ENCODE results near the gene HTR1A. TPM values are rescaled to one million over a fixed set of nuclear protein-coding genes. Genes with fewer than 3 reads are reported as not detected.

The HTR1A gene
- total RNA-seq, 1 donor: not detected

DNA sequence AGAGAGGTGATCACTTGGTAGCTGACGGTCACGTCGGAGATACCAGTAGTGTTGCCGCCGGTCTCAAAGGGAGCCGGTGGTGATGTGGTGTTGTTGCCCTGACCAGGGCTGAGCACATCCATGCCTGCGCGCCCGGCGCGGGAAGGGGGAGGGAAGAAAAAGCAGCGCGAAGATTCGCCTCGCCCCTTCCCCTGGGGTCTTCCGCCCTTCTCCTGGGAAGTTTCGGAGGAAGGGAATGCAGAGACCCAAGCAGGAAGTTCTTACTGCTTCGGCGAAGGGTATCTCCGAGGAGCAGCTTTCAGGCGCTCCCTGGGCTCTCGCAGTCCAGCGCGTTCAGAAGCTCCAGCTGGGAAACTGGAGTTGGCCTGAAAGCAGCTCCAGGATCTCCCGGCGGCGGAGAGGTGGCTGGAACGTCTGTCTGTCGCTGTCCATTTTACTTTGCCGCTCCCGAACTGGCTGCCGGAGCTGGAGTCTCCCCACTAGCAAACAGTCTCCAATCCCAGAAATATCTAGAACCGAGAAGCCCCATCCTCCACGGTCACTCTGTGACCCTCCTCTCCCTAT, 565 bp downstream of the HTR1A start:
- no peak overlapping the region for H3K4me3 ChIP-seq (ENCODE audit: low read depth, low read length)
- no peak for DNase-seq (ENCODE audit: low read depth)
- TF ChIP-seq, protein P1, sequence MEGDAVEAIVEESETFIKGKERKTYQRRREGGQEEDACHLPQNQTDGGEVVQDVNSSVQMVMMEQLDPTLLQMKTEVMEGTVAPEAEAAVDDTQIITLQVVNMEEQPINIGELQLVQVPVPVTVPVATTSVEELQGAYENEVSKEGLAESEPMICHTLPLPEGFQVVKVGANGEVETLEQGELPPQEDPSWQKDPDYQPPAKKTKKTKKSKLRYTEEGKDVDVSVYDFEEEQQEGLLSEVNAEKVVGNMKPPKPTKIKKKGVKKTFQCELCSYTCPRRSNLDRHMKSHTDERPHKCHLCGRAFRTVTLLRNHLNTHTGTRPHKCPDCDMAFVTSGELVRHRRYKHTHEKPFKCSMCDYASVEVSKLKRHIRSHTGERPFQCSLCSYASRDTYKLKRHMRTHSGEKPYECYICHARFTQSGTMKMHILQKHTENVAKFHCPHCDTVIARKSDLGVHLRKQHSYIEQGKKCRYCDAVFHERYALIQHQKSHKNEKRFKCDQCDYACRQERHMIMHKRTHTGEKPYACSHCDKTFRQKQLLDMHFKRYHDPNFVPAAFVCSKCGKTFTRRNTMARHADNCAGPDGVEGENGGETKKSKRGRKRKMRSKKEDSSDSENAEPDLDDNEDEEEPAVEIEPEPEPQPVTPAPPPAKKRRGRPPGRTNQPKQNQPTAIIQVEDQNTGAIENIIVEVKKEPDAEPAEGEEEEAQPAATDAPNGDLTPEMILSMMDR (IDR thresholded peaks at IDR 0.05; ENCODE audit: insufficient read depth, low read length): no peak

DNA sequence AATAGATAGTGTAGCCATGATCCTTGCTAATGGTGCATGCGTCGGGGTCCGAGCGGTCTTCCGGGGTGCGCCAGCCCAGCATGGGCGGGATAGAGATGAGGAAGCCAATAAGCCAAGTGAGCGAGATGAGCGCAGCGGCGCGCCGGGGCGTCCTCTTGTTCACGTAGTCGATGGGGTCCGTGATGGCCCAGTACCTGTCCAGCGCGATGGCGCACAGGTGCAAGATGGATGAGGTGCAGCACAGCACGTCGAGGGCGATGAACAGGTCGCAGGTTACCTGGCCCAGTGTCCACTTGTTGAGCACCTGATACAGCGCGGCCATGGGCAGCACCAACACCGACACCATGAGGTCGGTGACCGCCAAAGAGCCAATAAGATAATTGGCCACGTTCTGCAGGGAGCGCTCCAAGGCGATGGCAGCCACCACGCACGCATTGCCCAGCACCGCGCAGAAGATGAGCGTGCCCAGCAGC, 1.1 kb downstream of the HTR1A start:
- DNase-seq (ENCODE audit: low read depth): no peak
- TF ChIP-seq, protein P1 (IDR thresholded peaks at IDR 0.05; ENCODE audit: insufficient read depth, low read length): no peak
- no peak overlapping the region for H3K4me3 ChIP-seq (ENCODE audit: low read depth, low read length)

DNA sequence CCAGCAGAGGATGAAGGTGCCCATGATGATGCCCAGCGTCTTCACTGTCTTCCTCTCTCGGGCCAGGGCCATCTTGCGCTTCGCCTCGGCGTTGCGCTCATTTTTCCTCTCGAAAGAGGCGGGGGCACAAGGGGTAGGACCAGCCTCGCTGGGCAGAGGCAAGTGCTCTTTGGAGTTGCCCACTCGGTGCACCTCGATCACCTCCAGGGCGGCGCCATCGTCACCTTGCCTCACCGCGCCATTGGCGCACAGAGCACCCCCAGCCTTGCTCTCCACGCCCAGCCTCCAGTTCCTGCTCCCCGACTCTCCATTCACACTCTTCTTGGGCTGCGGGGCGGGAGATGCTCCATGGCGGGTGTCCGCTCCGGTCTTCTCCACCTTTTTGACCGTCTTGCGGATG, 1.6 kb downstream of the HTR1A start:
- TF ChIP-seq, protein P1 (IDR thresholded peaks at IDR 0.05; ENCODE audit: insufficient read depth, low read length): no peak
- H3K4me3 ChIP-seq (ENCODE audit: low read depth, low read length): no peak overlapping the region
- DNase-seq (ENCODE audit: low read depth): no peak

DNA sequence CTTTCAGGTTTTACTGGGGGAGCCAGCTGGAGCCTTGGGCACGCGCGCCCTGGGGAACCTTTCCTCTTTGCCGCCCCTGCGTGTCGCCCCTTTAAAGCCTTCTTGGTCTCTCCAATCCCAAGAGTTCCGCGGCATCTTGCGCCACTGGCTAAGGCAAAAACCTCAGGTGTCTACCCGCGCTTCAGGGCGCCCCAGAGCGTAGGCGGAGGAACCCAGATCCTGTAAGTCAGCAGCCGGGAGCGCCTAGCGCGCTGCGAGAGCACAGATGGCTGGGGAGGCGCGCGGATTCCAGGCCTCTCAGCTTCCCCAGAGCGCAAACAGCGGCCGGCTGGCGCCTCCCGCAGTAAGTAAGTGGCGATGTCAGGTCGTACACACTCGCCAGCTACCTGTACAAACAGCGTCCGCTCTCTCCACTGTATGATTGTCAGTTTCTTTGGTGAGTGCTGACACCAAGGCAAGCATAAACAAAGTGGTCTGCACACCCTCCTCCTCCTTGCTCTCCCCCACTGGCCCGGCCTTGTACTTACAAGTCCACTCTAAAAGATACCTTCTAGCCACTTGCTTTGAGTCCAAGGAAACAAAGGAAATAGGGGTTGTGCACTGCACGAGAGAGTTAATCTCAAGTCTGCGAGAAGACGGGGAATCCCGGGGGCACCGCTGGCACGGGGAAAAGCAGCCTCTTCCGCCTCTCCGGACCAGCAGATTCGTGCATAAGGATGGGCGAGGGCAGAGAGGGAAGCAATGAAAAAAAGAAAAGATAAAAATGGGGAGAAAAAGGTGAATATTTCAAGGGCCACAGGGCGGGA, 2.9 kb downstream of the HTR1A start:
- DNase-seq (ENCODE audit: low read depth): no peak
- H3K4me3 ChIP-seq (ENCODE audit: low read depth, low read length): no peak overlapping the region
- TF ChIP-seq, protein P1 (IDR thresholded peaks at IDR 0.05; ENCODE audit: insufficient read depth, low read length): no peak

DNA sequence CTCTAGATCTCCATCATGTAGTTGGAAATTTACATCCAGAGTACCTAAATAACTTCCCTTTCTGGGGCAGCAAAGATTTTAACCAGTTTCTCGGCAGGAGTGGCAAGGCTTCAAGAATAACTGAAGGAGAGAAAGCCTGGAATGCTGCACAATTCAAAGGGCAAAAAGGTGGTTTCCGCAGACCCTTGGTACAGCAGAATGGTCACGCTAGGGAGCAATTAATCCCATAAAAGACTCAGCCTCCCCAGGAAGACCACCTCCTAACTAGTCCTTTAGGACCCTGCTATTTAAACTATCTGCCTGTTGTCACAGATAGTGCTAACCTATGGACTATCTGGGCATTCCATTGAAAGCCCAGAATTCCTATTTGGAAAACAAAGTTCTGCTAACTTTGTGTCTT, 3.6 kb downstream of the HTR1A start:
- DNase-seq (ENCODE audit: low read depth): no peak
- H3K4me3 ChIP-seq (ENCODE audit: low read depth, low read length): no peak overlapping the region
- TF ChIP-seq, protein P1 (IDR thresholded peaks at IDR 0.05; ENCODE audit: insufficient read depth, low read length): no peak

DNA sequence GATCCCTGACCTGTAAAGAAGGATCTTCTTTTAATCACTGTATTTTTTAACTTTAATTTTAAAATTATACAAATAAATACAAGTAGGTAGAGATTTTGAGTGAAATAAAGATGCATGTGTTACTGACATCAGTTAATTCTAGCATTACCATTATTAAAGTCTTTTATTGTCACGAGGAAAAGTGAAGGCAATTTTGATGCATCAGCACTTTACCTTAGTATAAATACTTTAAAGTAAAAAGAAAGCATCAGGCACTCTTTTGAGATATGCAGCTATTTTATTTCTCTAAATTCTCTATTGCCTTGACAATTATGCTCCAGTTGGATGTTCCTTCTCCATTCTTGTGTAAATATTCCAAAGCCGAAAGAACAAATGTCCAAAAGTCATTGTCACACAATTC, 4.6 kb downstream of the HTR1A start:
- no peak overlapping the region for H3K4me3 ChIP-seq (ENCODE audit: low read depth, low read length)
- no peak for DNase-seq (ENCODE audit: low read depth)
- TF ChIP-seq, protein P1 (IDR thresholded peaks at IDR 0.05; ENCODE audit: insufficient read depth, low read length): no peak
